ENCODE results near the gene SLC15A1. TPM values are rescaled to one million over a fixed set of nuclear protein-coding genes. Genes with fewer than 3 reads are reported as not detected.

SLC15A1 gene
- polyA plus RNA-seq, 1 donor (not counting 4 experiments of a cell fraction or from before 2014, with no cell fraction given) = 0.10 TPM

DNA sequence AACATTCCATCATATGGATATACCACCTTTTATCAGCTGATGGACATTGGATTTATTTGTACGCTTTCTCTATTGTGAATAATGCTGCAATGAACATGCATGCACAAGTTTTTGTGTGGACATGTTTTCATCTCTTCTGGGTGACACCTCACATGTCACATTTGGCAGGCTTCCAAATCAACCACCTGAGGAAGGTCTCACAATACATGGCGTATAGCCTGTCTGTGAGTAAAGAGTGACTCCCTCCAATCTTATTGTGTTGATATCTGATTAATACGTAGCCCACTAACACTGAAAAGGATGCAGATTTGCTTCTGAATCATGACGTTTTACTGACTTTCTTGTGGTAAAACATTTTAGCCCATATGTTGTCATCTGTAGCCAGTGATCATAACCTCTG, 61.1 kb downstream of the SLC15A1 start:
- Histone ChIP-seq H3K9me1 (ENCODE audit: control insufficient read depth, extremely low read depth, insufficient read depth, low read length) (no peaks in the 10 kb centered on the region), H2AFZ (ENCODE audit: control insufficient read depth, low read length) (no peak overlapping the region), H3K9ac (ENCODE audit: control insufficient read depth, extremely low read depth, insufficient read depth, low read length) (no peak overlapping the region), H3K27ac (ENCODE audit: control insufficient read depth, insufficient read depth, low read length) (no peak overlapping the region), H3K4me2 (ENCODE audit: control insufficient read depth, extremely low read depth, insufficient read depth, low read depth, low read length) (no peak overlapping the region), H3K4me1 (ENCODE audit: control insufficient read depth, extremely low read depth, insufficient read depth, low read length) (no peaks in the 10 kb centered on the region), H3K36me3 (ENCODE audit: control insufficient read depth in 2 of 2, extremely low read depth in 1 of 2, insufficient read depth in 2 of 2, low read length in 2 of 2) (no peaks in the 10 kb centered on the region), H3K27me3 (ENCODE audit: control insufficient read depth, extremely low read depth, insufficient read depth, low read length) (no peaks in the 10 kb centered on the region), H4K20me1 (ENCODE audit: control insufficient read depth, extremely low read depth, insufficient read depth, low read length) (no peaks in the 10 kb centered on the region), H3K79me2 (ENCODE audit: control insufficient read depth, insufficient read depth, low read length) (no peaks in the 10 kb centered on the region), H3K4me3 (ENCODE audit: control insufficient read depth in 2 of 3, extremely low read depth in 1 of 3, insufficient read depth in 2 of 3, low read depth in 1 of 3, low read length in 3 of 3) (no peak overlapping the region), H3K9me3 (ENCODE audit: control insufficient read depth, low read depth, low read length) (no peaks in the 10 kb centered on the region)
- dilution Hi-C loops (cut with MboI; ENCODE audit: extremely low pct_ligation_motif_present, low sequenced_read_pairs) = no loop called here
- FAIRE-seq (peak; percentile 79), DNase-seq (ENCODE audit: low read depth, low spot score) (peak; percentile 67)
- TF ChIP-seq EZH2 (IDR thresholded peaks at IDR 0.05; ENCODE audit: low read length) (no peak), CTCF (optimal IDR thresholded peaks at IDR 0.05 in 1 of 3, IDR thresholded peaks at IDR 0.05 in 1 of 3, conservative IDR thresholded peaks at IDR 0.05 in 1 of 3; ENCODE audit: extremely low read depth in 1 of 3, insufficient read depth in 2 of 3, low read length in 3 of 3) (no peak)

GRCh38 chr13:98690348-98691022, 62.0 kb downstream of the SLC15A1 start:
- no peaks in the 10 kb centered on the region for H4K20me1 ChIP-seq (ENCODE audit: control insufficient read depth, extremely low read depth, insufficient read depth, low read length)
- no peaks in the 10 kb centered on the region for H3K9me1 ChIP-seq (ENCODE audit: control insufficient read depth, extremely low read depth, insufficient read depth, low read length)
- FAIRE-seq (no peak), DNase-seq (ENCODE audit: low read depth, low spot score) (no peak)
- dilution Hi-C loops (cut with MboI; ENCODE audit: extremely low pct_ligation_motif_present, low sequenced_read_pairs) = no loop called here
- no peaks in the 10 kb centered on the region for H3K27me3 ChIP-seq (ENCODE audit: control insufficient read depth, extremely low read depth, insufficient read depth, low read length)
- H3K36me3 ChIP-seq (ENCODE audit: control insufficient read depth in 2 of 2, extremely low read depth in 1 of 2, insufficient read depth in 2 of 2, low read length in 2 of 2) = no peaks in the 10 kb centered on the region
- no peaks in the 10 kb centered on the region for H3K9me3 ChIP-seq (ENCODE audit: control insufficient read depth, low read depth, low read length)
- no peak overlapping the region for H2AFZ ChIP-seq (ENCODE audit: control insufficient read depth, low read length)
- no peak overlapping the region for H3K4me3 ChIP-seq (ENCODE audit: control insufficient read depth in 2 of 3, extremely low read depth in 1 of 3, insufficient read depth in 2 of 3, low read depth in 1 of 3, low read length in 3 of 3)
- H3K4me1 ChIP-seq (ENCODE audit: control insufficient read depth, extremely low read depth, insufficient read depth, low read length) = no peaks in the 10 kb centered on the region
- TF ChIP-seq CTCF (optimal IDR thresholded peaks at IDR 0.05 in 1 of 3, IDR thresholded peaks at IDR 0.05 in 1 of 3, conservative IDR thresholded peaks at IDR 0.05 in 1 of 3; ENCODE audit: extremely low read depth in 1 of 3, insufficient read depth in 2 of 3, low read length in 3 of 3) (no peak), EZH2 (IDR thresholded peaks at IDR 0.05; ENCODE audit: low read length) (no peak)
- H3K4me2 ChIP-seq (ENCODE audit: control insufficient read depth, extremely low read depth, insufficient read depth, low read depth, low read length) = no peak overlapping the region
- H3K79me2 ChIP-seq (ENCODE audit: control insufficient read depth, insufficient read depth, low read length) = no peaks in the 10 kb centered on the region
- H3K27ac ChIP-seq (ENCODE audit: control insufficient read depth, insufficient read depth, low read length) = no peak overlapping the region
- no peak overlapping the region for H3K9ac ChIP-seq (ENCODE audit: control insufficient read depth, extremely low read depth, insufficient read depth, low read length)

Data from keratinocyte (primary cell).